Measurements from ENCODE around the gene SHB. TPM values are rescaled to one million over a fixed set of nuclear protein-coding genes. Genes with fewer than 3 reads are reported as not detected.
A peak's percentile ranks its signal among the peaks of the same experiment; 100 is the strongest.

Gene SHB
- total RNA-seq, 8 experiments from 2014 or later: 2.8 to 12.8 (median 8.7) TPM

DNA sequence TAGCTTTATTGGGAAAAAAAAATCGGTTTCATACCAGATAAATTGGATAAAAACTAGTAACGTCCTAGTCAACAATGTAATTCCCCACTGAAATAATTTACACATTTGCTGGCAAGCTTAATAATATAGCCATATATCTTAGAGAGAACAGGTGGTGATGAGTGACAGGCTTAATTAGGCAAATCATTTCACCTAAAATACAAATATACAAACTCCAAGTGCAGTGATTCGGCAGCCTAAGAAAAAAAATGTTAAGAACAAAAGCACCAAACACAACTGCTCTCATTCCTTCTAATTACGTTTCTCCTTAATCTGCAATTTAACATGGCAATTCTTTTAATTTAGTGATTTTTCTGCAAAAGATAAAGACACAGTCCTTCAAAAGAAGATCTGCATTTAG, 109.1 kb downstream of the SHB start:
- peaks cover 8 to 11% of the 10 kb centered on the region in 2 donors for H3K4me1 ChIP-seq (replicated peaks in 1 of 2)
- 60 to 100% (median 87%) methylated on average over 1 to 4 of the region's 4 CpGs for WGBS, 10 experiments
- H3K4me3 ChIP-seq: no peak overlapping the region
- in situ Hi-C loops (cut with MboI; ENCODE audit: low pct_unique_long_range_greater_than_20kb in 2 of 9, low sequenced_read_pairs in 9 of 9, unreplicated experiment in 9 of 9): loop anchor here in 1 of 9 experiments (25.0 kb wide), 1 partner anchor 277 kb away; no protein-coding TSS in a partner anchor
- ATAC-seq (replicated peaks in 6 of 8): no peak
- no peak overlapping the region for H3K27ac ChIP-seq

DNA sequence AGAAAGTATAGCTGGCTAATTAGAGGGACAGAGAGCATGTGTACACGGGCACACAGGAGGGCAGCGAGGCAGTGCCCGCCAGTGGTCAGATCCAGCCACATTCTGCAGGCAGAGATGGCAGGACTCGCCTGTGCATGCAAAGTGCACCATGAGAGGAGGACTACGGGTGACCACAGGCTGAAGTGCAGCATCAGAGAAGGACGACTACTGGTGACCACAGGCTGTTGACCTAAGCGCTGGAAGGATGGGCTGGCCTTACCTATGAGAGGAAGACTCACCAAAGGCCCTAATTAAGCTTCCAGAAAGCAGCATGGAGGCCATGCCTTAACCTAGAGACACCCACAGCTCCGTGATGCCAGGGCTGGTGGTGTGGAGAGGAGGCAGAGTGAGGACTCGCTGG, 110.9 kb downstream of the SHB start:
- no peak for ATAC-seq (replicated peaks in 6 of 8)

DNA sequence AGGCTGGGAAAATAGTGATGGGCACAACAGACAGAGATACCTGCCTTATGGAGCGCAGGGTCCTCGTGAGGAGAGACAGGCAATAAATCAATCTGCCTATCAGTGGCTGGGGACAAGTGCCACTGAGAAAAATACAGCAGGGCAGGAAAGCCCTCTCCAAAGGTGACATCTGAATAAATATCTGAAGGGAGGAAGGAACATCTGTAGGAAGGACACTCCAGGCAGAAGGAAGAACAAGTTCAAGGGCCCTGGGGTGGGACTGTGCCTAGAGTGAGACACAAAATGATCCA, 111.4 kb downstream of the SHB start:
- 60 to 100% (median 82%) methylated on average over 1 to 2 of the region's 2 CpGs; no CpG with 5 or more reads in 4 of the 10 experiments for WGBS, 10 experiments
- H3K4me3 ChIP-seq: no peak overlapping the region
- H3K4me1 ChIP-seq (replicated peaks in 1 of 2): no peaks in the 10 kb centered on the region
- H3K27ac ChIP-seq: no peak overlapping the region
- in situ Hi-C loops (cut with MboI; ENCODE audit: low pct_unique_long_range_greater_than_20kb in 2 of 9, low sequenced_read_pairs in 9 of 9, unreplicated experiment in 9 of 9): loop anchor here in 1 of 9 experiments (25.0 kb wide), 1 partner anchor 280 kb away; no protein-coding TSS in a partner anchor
- no peak for ATAC-seq (replicated peaks in 6 of 8)

More for the DNA sequence above, 110.9 kb downstream of the SHB start:
- Histone ChIP-seq H3K4me3 (no peak overlapping the region), H3K4me1 (replicated peaks in 1 of 2) (no peaks in the 10 kb centered on the region), H3K27ac (no peak overlapping the region)
- in situ Hi-C loops (cut with MboI; ENCODE audit: low pct_unique_long_range_greater_than_20kb in 2 of 9, low sequenced_read_pairs in 9 of 9, unreplicated experiment in 9 of 9): loop anchor here in 1 of 9 experiments (25.0 kb wide), 1 partner anchor 279 kb away; no protein-coding TSS in a partner anchor
- 77 to 100% (median 87%) methylated on average over 1 to 6 of the region's 9 CpGs; no CpG with 5 or more reads in 6 of the 10 experiments for WGBS, 10 experiments

DNA sequence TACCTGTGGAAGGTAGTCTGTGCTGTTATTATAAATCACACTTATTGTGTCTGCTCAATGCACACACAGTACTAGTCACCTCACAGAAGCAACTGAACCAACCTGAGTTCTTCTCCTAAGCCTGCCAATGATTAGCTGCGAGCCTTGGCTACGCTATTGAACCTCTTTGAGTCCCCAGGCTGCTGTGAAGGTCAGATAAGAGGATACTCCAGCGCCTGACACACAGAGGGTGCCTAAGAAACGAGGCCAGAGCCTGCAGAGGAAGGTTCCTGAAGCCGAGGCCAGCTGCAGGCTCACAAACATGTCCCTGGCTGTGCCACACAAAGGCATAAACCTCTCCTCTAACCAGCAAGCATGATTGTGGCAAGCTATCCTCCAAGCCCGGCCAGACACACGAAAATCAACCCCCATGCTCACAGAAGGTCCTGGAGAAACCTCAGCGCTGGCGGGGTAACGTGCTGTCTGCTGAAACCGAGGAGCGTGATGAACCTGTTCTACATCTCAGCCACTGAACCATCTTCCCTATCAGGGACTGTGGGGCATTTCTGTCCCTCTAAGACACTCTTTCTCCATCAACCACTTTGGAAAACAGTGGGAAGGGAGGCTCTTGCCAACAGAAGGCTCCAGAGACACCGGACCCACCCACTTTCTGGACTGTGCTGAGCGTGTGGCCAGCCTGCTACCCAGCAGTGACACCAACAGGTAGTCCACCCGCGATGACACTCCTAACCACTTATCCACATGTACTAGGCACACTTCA, 111.9 kb downstream of the SHB start:
- no peaks in the 10 kb centered on the region for H3K4me1 ChIP-seq (replicated peaks in 1 of 2)
- no peak overlapping the region for H3K27ac ChIP-seq
- in situ Hi-C loops (cut with MboI; ENCODE audit: low pct_unique_long_range_greater_than_20kb in 2 of 9, low sequenced_read_pairs in 9 of 9, unreplicated experiment in 9 of 9): loop anchor here in 1 of 9 experiments (25.0 kb wide), 1 partner anchor 280 kb away; no protein-coding TSS in a partner anchor
- ATAC-seq (replicated peaks in 6 of 8): no peak
- WGBS, 10 experiments: 54 to 100% (median 78%) methylated on average over 1 to 6 of the region's 16 CpGs; no CpG with 5 or more reads in 1 of the 10 experiments
- no peak overlapping the region for H3K4me3 ChIP-seq

DNA sequence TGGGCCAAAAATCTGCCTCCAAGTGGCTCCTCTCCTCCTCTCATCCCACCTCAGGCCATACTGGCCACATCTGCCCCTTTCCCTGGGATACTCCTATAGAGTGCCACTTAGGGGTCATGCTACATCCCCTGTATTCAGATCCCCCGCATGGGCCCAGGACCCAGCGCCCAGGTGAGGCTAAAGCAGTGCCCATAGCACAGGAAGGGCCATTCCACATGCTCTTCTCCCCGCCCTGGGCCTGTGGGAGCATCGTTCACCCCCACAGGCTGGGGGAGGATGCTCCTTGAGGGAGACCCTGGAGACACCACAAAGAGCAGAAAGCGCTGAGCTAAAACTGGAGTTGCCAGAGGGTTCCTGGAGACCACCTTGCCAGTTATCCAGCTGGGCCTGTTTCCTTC, 112.6 kb downstream of the SHB start:
- in situ Hi-C loops (cut with MboI; ENCODE audit: low pct_unique_long_range_greater_than_20kb in 2 of 9, low sequenced_read_pairs in 9 of 9, unreplicated experiment in 9 of 9): loop anchor here in 1 of 9 experiments (25.0 kb wide), 1 partner anchor 281 kb away; no protein-coding TSS in a partner anchor
- no peak for ATAC-seq (replicated peaks in 6 of 8)
- Histone ChIP-seq H3K4me3 (no peak overlapping the region), H3K4me1 (replicated peaks in 1 of 2) (no peaks in the 10 kb centered on the region), H3K27ac (no peak overlapping the region)
- WGBS, 10 experiments: 80 to 86% methylated on average over 1 to 3 of the region's 5 CpGs; no CpG with 5 or more reads in 8 of the 10 experiments

DNA sequence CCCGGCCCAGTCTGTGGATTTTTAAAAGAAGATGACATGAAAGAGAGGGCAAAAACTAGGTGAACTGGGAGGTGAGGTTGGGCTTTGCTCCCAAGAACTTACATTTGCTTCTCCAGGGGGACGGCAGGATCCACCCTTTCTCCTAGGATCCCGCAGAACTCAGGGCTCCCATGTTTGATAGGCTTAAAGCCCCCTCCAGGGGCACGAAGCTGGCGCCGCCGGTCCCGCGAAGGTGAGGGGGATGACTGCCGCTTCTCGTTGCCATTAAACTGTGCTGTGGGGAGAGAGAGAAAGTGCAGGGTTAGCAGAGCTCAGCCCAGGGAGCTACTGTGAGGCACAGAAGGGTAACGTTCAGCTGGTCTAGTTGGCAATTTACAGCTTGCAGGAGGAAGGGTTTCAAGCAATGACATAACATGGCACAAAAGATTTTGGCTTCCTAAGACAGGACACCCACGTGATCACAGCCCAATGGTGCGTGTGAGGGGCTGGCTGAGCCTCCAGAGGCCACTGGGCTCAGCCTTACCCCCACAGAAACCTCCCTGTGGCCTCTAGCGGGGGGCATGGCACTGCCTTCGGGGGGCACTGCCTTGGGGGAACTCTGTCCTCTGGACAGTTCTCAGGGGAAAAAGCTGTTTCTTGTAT, 113.1 kb downstream of the SHB start:
- in situ Hi-C loops (cut with MboI; ENCODE audit: low pct_unique_long_range_greater_than_20kb in 2 of 9, low sequenced_read_pairs in 9 of 9, unreplicated experiment in 9 of 9): loop anchor here in 1 of 9 experiments (25.0 kb wide), 1 partner anchor 281 kb away; no protein-coding TSS in a partner anchor
- no peak overlapping the region for H3K27ac ChIP-seq

DNA sequence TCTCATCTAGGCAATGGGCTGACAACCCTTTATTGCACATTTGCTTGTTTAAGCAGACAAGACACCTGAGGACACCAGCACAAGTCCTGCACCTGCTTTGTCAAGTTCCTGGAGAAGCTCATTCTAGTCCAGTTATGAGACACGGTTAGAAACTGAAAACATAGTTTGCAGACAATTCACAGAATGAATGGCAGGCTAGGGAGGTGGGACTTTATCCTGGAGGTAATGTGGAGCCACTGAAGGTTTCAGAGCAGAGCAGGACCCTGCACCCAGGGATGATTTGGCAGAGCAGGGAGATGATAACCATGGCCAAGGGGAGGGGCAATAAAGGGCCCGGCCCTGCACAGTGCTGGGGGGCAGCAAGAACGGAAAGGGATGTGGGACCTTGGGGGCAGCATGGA, 114.4 kb downstream of the SHB start:
- Histone ChIP-seq H3K27ac (peak overlapping the region in 1 of 2 donors; percentile 29), H3K4me3 (no peak overlapping the region), H3K4me1 (replicated peaks in 1 of 2) (no peaks in the 10 kb centered on the region)
- WGBS, 10 experiments: 0 to 100% (median 60%) methylated on average over 1 to 2 of the region's 3 CpGs; no CpG with 5 or more reads in 5 of the 10 experiments
- in situ Hi-C loops (cut with MboI; ENCODE audit: low pct_unique_long_range_greater_than_20kb in 2 of 9, low sequenced_read_pairs in 9 of 9, unreplicated experiment in 9 of 9): loop anchor here in 1 of 9 experiments (25.0 kb wide), 1 partner anchor 283 kb away; no protein-coding TSS in a partner anchor
- no peak for ATAC-seq (replicated peaks in 6 of 8)

More for the DNA sequence above, 113.1 kb downstream of the SHB start:
- ATAC-seq (replicated peaks in 6 of 8): no peak
- H3K4me3 ChIP-seq: no peak overlapping the region
- 80 to 93% (median 86%) methylated on average over 2 to 10 of the region's 16 CpGs; no CpG with 5 or more reads in 5 of the 10 experiments for WGBS, 10 experiments
- no peaks in the 10 kb centered on the region for H3K4me1 ChIP-seq (replicated peaks in 1 of 2)

DNA sequence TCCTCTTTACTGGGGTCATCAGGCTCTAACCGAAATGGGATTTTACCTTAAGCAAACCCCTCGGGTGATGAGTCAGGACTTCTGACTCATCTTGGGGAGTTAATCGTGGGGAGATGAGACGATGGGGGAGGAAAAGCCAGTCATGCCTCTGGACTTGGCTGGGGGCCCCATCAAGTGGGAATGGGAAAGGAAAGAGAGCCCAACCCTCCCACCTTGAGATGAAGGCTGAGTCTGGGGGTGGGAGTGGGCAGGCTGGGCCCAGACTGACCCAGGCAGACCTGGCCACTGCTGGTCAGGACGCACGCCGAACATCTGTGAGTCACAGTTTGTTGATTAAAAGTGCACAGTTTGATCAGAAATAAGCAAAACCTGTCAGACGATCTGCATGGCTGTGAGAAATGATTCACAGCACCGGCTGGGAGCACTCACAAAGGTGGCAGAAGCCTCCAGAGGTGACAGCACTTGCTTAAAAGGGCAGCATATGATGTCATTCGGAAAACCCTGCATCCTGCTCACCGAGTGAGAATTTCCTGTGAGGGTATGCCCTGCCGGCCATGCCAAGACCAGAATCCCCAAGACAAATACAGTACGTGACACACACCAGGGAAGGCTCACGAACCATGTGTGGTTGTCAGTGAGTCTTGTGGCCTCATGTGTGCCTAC, 115.1 kb downstream of the SHB start:
- Histone ChIP-seq H3K27ac (peak overlapping the region; percentile 29 to 51), H3K4me3 (no peak overlapping the region), H3K4me1 (replicated peaks in 1 of 2) (no peaks in the 10 kb centered on the region)
- peak in 7 of 8 experiments; percentile 44 to 90 (median 86) for ATAC-seq (replicated peaks in 6 of 8)
- in situ Hi-C loops (cut with MboI; ENCODE audit: low pct_unique_long_range_greater_than_20kb in 2 of 9, low sequenced_read_pairs in 9 of 9, unreplicated experiment in 9 of 9): loop anchor here in 1 of 9 experiments (25.0 kb wide), 1 partner anchor 283 kb away; no protein-coding TSS in a partner anchor
- WGBS, 10 experiments: 6 to 80% (median 50%) methylated on average over 1 to 7 of the region's 14 CpGs; no CpG with 5 or more reads in 3 of the 10 experiments

DNA sequence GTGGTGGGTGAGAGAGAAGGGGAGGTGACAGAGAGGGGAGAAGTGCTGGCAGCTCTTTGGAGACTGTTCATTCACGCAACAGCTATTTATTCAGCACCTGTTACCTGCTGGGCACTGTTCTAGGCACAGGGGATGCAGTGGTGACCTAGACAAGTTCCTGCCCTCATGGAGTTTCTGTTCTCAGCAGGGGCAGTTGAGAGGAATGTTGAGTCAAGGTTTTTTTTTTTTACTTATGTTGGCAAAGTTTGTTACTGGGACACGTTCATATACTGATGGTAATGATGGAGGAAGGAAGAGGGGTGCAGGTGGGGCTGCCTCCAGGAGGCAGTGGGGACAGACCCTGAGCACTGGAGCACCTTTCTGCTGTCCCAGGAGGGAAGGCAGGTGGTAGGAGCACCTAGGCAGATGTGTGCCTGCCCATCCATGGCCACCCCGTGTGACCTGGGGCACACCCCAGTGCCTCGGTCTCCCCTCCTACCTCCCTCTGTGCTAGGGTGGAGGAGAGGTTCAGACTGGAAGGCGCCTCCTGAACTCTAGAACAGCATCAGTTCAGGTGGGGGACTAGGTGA, 115.7 kb downstream of the SHB start:
- Histone ChIP-seq H3K4me3 (no peak overlapping the region), H3K27ac (peak overlapping the region; percentile 29 to 51), H3K4me1 (replicated peaks in 1 of 2) (no peaks in the 10 kb centered on the region)
- no peak for ATAC-seq (replicated peaks in 6 of 8)
- WGBS, 10 experiments: 35 to 100% (median 82%) methylated on average over 1 to 2 of the region's 5 CpGs; no CpG with 5 or more reads in 6 of the 10 experiments
- in situ Hi-C loops (cut with MboI; ENCODE audit: low pct_unique_long_range_greater_than_20kb in 2 of 9, low sequenced_read_pairs in 9 of 9, unreplicated experiment in 9 of 9): loop anchor here in 1 of 9 experiments (25.0 kb wide), 1 partner anchor 284 kb away; no protein-coding TSS in a partner anchor

DNA sequence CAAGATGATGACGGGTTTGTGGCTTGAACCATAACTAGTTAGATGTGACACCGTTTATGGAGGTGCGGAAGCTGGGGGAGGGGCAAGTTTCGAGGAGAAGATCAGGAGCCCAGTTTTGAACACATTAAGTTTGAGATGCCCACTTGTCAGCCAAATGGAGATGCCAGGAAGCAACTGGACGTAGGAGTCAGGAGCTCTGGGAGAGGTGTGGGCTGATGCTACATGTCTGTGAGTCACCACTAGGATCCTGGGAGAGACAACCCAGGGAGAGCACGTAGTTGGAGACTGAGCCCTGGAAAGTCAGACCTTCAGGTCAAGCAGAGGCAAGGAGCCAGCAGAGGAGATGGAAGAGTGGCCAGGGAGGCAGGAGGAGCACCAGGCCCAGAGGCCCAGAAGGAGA, 116.3 kb downstream of the SHB start:
- in situ Hi-C loops (cut with MboI; ENCODE audit: low pct_unique_long_range_greater_than_20kb in 2 of 9, low sequenced_read_pairs in 9 of 9, unreplicated experiment in 9 of 9): loop anchor here in 1 of 9 experiments (25.0 kb wide), 1 partner anchor 285 kb away; no protein-coding TSS in a partner anchor
- Histone ChIP-seq H3K27ac (no peak overlapping the region), H3K4me1 (replicated peaks in 1 of 2) (peaks cover 0 to 2% of the 10 kb centered on the region in 2 donors), H3K4me3 (no peak overlapping the region)
- 60 to 100% (median 100%) methylated on average over 1 to 6 of the region's 6 CpGs; no CpG with 5 or more reads in 4 of the 10 experiments for WGBS, 10 experiments
- no peak for ATAC-seq (replicated peaks in 6 of 8)

DNA sequence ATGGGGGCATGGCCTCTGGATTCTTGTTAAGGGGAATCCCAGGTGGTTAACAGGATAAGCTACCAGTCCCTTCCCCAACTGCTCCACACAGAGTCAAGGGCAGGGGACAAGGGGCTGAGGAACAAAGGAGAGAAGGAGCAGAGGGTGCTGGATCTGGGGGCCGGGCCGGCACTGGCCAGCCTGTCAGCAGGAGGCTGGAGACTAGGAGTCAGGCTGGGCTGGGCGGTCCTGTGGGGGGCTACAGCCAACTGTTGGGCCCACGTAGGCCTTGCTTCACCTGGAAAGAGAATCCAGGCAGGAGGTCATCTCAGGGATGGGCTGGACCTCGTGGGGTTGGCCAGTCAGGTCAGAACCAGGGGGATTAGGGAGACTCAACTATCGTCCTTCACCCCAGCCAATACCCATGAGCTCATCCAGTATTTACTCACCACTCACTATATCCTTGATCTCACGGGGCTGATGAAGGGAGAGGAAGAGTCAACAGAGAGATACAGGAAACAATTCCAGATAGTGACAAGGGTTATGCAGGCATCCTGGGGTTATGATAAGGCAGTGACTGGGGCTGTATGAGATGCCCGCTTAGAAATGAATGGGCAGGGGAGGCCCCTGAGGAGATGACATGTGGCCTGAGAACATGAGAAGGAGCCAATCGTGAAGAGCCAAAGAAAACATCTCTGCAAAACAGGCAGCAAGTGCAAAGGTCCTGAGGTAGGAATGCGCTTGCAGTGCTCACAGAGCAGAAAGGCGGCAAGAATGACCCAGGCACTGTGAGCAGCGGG, 117.2 kb downstream of the SHB start:
- in situ Hi-C loops (cut with MboI; ENCODE audit: low pct_unique_long_range_greater_than_20kb in 2 of 9, low sequenced_read_pairs in 9 of 9, unreplicated experiment in 9 of 9): loop anchor here in 1 of 9 experiments (25.0 kb wide), 1 partner anchor 285 kb away; no protein-coding TSS in a partner anchor
- ATAC-seq (replicated peaks in 6 of 8): no peak
- WGBS, 10 experiments: 87 to 100% (median 92%) methylated on average over 1 to 11 of the region's 12 CpGs; no CpG with 5 or more reads in 2 of the 10 experiments

More for the DNA sequence above, 117.2 kb downstream of the SHB start:
- Histone ChIP-seq H3K27ac (no peak overlapping the region), H3K4me3 (no peak overlapping the region), H3K4me1 (replicated peaks in 1 of 2) (peaks cover 0 to 7% of the 10 kb centered on the region in 2 donors)
